ENCODE data around the gene MAP2. TPM values are rescaled to one million over a fixed set of nuclear protein-coding genes. Genes with fewer than 3 reads are reported as not detected.
"Not testable (repeated sequence)": the region's sequence is repeated elsewhere in the genome, so short reads cannot be mapped to it uniquely, and the experiment has no call there.

MAP2 gene
- total RNA-seq, 2 experiments from 2014 or later = 0.34 to 0.39 TPM

GRCh38 chr2:209463835-209464234, 40.0 kb downstream of the MAP2 start:
- Mint-ChIP-seq H3K27me3 (no peaks in the 10 kb centered on the region), H3K4me3 (no peak overlapping the region), H3K4me1 (no peaks in the 10 kb centered on the region), H3K27ac (no peak overlapping the region), H3K36me3 (ENCODE audit: low read depth) (no peaks in the 10 kb centered on the region), H3K9me3 (ENCODE audit: low read depth) (no peaks in the 10 kb centered on the region)
- CTCF ChIA-PET = no interaction called here
- intact Hi-C loops (cut with DNase I, micrococcal nuclease) = no loop called here
- POLR2A ChIA-PET = no interaction called here
- ATAC-seq (no peak), DNase-seq (no peak)

GRCh38 chr2:209468846-209469245, 45.0 kb downstream of the MAP2 start:
- H3K27ac Mint-ChIP-seq = no peak overlapping the region
- peaks cover 4% of the 10 kb centered on the region for H3K4me1 Mint-ChIP-seq
- peaks cover 6% of the 10 kb centered on the region for H3K27me3 Mint-ChIP-seq
- ChIA-PET POLR2A (no interaction called here), CTCF (interaction anchor here (0.6 kb wide), 1 partner anchor 45 kb away, joined by 3 read pairs; no protein-coding TSS in a partner anchor)
- intact Hi-C loops (cut with DNase I, micrococcal nuclease) = no loop called here
- H3K4me3 Mint-ChIP-seq = no peak overlapping the region
- H3K9me3 Mint-ChIP-seq (ENCODE audit: low read depth) = no peaks in the 10 kb centered on the region
- no peak for DNase-seq
- H3K36me3 Mint-ChIP-seq (ENCODE audit: low read depth) = no peaks in the 10 kb centered on the region
- ATAC-seq = no peak

- intact Hi-C loops (cut with DNase I, micrococcal nuclease) = no loop called here
- Mint-ChIP-seq H3K36me3 (ENCODE audit: low read depth) (no peaks in the 10 kb centered on the region), H3K4me1 (peaks cover 4% of the 10 kb centered on the region), H3K9me3 (ENCODE audit: low read depth) (no peaks in the 10 kb centered on the region), H3K27me3 (peaks cover 6% of the 10 kb centered on the region), H3K27ac (no peak overlapping the region), H3K4me3 (no peak overlapping the region)
- DNase-seq = no peak
- POLR2A ChIA-PET = no interaction called here
- CTCF ChIA-PET = no interaction called here
- no peak for ATAC-seq
Measured at GRCh38 chr2:209469481-209469880, 45.6 kb downstream of the MAP2 start.

- peaks cover 6% of the 10 kb centered on the region for H3K27me3 Mint-ChIP-seq
- no peaks in the 10 kb centered on the region for H3K36me3 Mint-ChIP-seq (ENCODE audit: low read depth)
- ATAC-seq (no peak), DNase-seq (no peak)
- CTCF ChIA-PET = no interaction called here
- intact Hi-C loops (cut with DNase I, micrococcal nuclease) = no loop called here
- no peaks in the 10 kb centered on the region for H3K9me3 Mint-ChIP-seq (ENCODE audit: low read depth)
- H3K27ac Mint-ChIP-seq = no peak overlapping the region
- H3K4me3 Mint-ChIP-seq = no peak overlapping the region
- peaks cover 4% of the 10 kb centered on the region for H3K4me1 Mint-ChIP-seq
- POLR2A ChIA-PET = no interaction called here
Measured at GRCh38 chr2:209470466-209470865, 46.6 kb downstream of the MAP2 start.

- no peak overlapping the region for H3K4me3 Mint-ChIP-seq
- peaks cover 6% of the 10 kb centered on the region for H3K27me3 Mint-ChIP-seq
- ChIA-PET CTCF (no interaction called here), POLR2A (no interaction called here)
- H3K36me3 Mint-ChIP-seq (ENCODE audit: low read depth) = no peaks in the 10 kb centered on the region
- H3K4me1 Mint-ChIP-seq = peaks cover 4% of the 10 kb centered on the region
- intact Hi-C loops (cut with DNase I, micrococcal nuclease) = no loop called here
- no peaks in the 10 kb centered on the region for H3K9me3 Mint-ChIP-seq (ENCODE audit: low read depth)
- ATAC-seq (no peak), DNase-seq (no peak)
- no peak overlapping the region for H3K27ac Mint-ChIP-seq
Measured at GRCh38 chr2:209471037-209471436, 47.2 kb downstream of the MAP2 start.

- Mint-ChIP-seq H3K27me3 (peaks cover 7% of the 10 kb centered on the region), H3K4me1 (peaks cover 4% of the 10 kb centered on the region), H3K9me3 (ENCODE audit: low read depth) (no peaks in the 10 kb centered on the region), H3K4me3 (no peak overlapping the region), H3K36me3 (ENCODE audit: low read depth) (no peaks in the 10 kb centered on the region), H3K27ac (no peak overlapping the region)
- no peak for ATAC-seq
- intact Hi-C loops (cut with DNase I, micrococcal nuclease) = no loop called here
- no peak for DNase-seq
- ChIA-PET CTCF (no interaction called here), POLR2A (no interaction called here)
Measured at GRCh38 chr2:209472112-209472832, 48.4 kb downstream of the MAP2 start.

GRCh38 chr2:209472871-209473270, 49.0 kb downstream of the MAP2 start:
- ChIA-PET CTCF (no interaction called here), POLR2A (no interaction called here)
- H3K4me3 Mint-ChIP-seq = no peak overlapping the region
- DNase-seq (no peak), ATAC-seq (no peak)
- H3K4me1 Mint-ChIP-seq = peaks cover 4% of the 10 kb centered on the region
- H3K27me3 Mint-ChIP-seq = peaks cover 7% of the 10 kb centered on the region
- no peaks in the 10 kb centered on the region for H3K36me3 Mint-ChIP-seq (ENCODE audit: low read depth)
- H3K9me3 Mint-ChIP-seq (ENCODE audit: low read depth) = no peaks in the 10 kb centered on the region
- intact Hi-C loops (cut with DNase I, micrococcal nuclease) = no loop called here
- no peak overlapping the region for H3K27ac Mint-ChIP-seq

GRCh38 chr2:209473930-209474419, 50.1 kb downstream of the MAP2 start:
- Mint-ChIP-seq H3K4me3 (no peak overlapping the region), H3K27ac (no peak overlapping the region), H3K9me3 (ENCODE audit: low read depth) (no peaks in the 10 kb centered on the region), H3K27me3 (peaks cover 7% of the 10 kb centered on the region), H3K36me3 (ENCODE audit: low read depth) (no peaks in the 10 kb centered on the region), H3K4me1 (peaks cover 4% of the 10 kb centered on the region)
- CTCF ChIA-PET = no interaction called here
- intact Hi-C loops (cut with DNase I, micrococcal nuclease) = no loop called here
- POLR2A ChIA-PET = no interaction called here
- ATAC-seq = no peak
- DNase-seq = no peak

- H3K36me3 Mint-ChIP-seq (ENCODE audit: low read depth) = no peaks in the 10 kb centered on the region
- ChIA-PET POLR2A (no interaction called here), CTCF (no interaction called here)
- H3K4me3 Mint-ChIP-seq = no peak overlapping the region
- H3K27me3 Mint-ChIP-seq = peaks cover 7% of the 10 kb centered on the region
- intact Hi-C loops (cut with DNase I, micrococcal nuclease) = no loop called here
- DNase-seq (no peak), ATAC-seq (no peak)
- H3K27ac Mint-ChIP-seq = no peak overlapping the region
- H3K9me3 Mint-ChIP-seq (ENCODE audit: low read depth) = no peaks in the 10 kb centered on the region
- H3K4me1 Mint-ChIP-seq = peaks cover 4% of the 10 kb centered on the region
Measured at GRCh38 chr2:209474960-209475359, 51.1 kb downstream of the MAP2 start.

GRCh38 chr2:209476367-209477208, 52.7 kb downstream of the MAP2 start:
- Mint-ChIP-seq H3K36me3 (ENCODE audit: low read depth) (no peaks in the 10 kb centered on the region), H3K27me3 (peaks cover 4% of the 10 kb centered on the region), H3K4me1 (no peaks in the 10 kb centered on the region), H3K9me3 (ENCODE audit: low read depth) (no peaks in the 10 kb centered on the region), H3K27ac (no peak overlapping the region), H3K4me3 (no peak overlapping the region)
- ChIA-PET POLR2A (no interaction called here), CTCF (interaction anchor here (0.7 to 0.8 kb wide), 2 partner anchors 13 to 142 kb away, joined by 3 read pairs; no protein-coding TSS in a partner anchor)
- intact Hi-C loops (cut with DNase I, micrococcal nuclease) = no loop called here
- no peak for DNase-seq
- no peak for ATAC-seq

GRCh38 chr2:209492296-209492695, 68.4 kb downstream of the MAP2 start:
- POLR2A ChIA-PET = interaction anchor here (0.7 kb wide), 1 partner anchor 31 kb away, joined by 3 read pairs; no protein-coding TSS in a partner anchor
- H3K4me3 Mint-ChIP-seq; CTCF ChIA-PET; ATAC-seq; DNase-seq; intact Hi-C loops (cut with DNase I, micrococcal nuclease); H3K27me3 Mint-ChIP-seq; H3K4me1 Mint-ChIP-seq; H3K27ac Mint-ChIP-seq; H3K36me3 Mint-ChIP-seq (ENCODE audit: low read depth): not testable (repeated sequence)
- peaks cover 12% of the 10 kb centered on the region for H3K9me3 Mint-ChIP-seq (ENCODE audit: low read depth)

GRCh38 chr2:209495068-209495620, 71.3 kb downstream of the MAP2 start:
- DNase-seq; H3K36me3 Mint-ChIP-seq (ENCODE audit: low read depth); POLR2A ChIA-PET; intact Hi-C loops (cut with DNase I, micrococcal nuclease); ATAC-seq; H3K4me1 Mint-ChIP-seq; H3K27ac Mint-ChIP-seq; H3K4me3 Mint-ChIP-seq; H3K27me3 Mint-ChIP-seq; CTCF ChIA-PET: not testable (repeated sequence)
- peaks cover 12% of the 10 kb centered on the region for H3K9me3 Mint-ChIP-seq (ENCODE audit: low read depth)

All from activated CD4-positive, alpha-beta T cell treated with anti-CD3 and anti-CD28 coated beads for 36 hours (primary cell).